Stimulated activated CD4-positive, alpha-beta T cell treated with anti-CD3 and anti-CD28 coated beads, Interleukin-4, amount 100 ng/mL, for 48 hours (primary cell): ENCODE results near the gene DYNLL2.
"Not testable (repeated sequence)": the region's sequence is repeated elsewhere in the genome, so short reads cannot be mapped to it uniquely, and the experiment has no call there.

Source experiments
- DNase-seq, 2 donors: peaks; one replicate each; pipeline ENCODE4 v3.0.0-alpha.2; 2020; ENCODE audit warnings: low read depth in 2 of 2

The DYNLL2 gene

DNA sequence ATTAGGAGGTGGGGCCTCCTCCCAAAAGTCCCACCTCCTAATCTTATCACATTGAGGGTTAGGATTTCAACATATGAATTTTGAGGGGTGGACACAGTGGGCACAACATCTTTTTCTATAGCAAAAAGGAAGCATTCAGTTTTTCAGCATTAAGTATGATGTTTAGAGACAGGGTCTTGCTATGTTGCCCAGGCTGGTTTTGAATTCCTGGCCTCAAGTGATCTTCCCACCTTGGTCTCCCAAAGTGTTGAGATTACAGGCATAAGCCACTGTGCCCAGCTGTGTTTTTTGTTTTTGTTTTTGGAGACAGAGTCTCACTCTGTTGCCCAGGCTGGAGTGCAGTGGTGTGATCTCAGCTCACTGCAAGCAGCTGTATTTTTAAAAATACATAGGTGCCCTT lies 18.7 kb downstream of the DYNLL2 start:
- DNase-seq: not testable (repeated sequence)

DNA sequence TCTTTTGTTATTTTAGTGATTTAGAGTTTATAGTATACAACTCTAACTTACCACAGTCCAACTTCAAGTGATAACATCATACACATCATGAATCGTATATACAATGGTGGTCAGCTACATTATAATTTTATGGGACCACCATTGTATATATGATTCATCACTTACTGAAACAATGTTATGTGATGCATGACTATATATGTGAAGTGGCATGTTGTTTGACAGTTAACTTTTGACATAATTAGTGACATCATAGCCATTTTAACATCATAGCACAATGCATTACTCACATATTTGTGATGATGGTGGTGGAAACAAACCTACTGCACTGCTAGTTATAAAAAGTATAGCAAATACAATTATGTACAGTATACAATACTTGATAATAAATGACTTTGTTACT lies 21.9 kb downstream of the DYNLL2 start:
- no peak for DNase-seq

DNA sequence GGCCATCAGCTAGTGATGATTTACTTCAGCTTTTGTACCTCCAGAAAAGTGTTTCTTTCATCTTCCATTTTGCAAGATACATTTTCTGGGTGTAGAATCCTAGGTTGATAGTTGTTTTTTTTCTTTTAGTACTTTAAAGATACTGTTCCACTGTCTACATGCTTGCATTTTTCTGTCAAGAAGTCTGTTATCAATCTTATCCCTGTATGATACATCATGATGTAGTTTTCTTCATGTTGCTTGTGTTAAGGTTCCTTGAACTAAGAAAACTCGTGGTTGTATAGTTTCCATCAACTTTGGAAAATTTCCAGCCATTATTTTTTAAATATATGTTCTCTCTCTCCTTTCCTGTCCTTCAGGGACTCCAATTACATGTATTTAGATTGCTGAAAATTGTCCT lies 24.1 kb downstream of the DYNLL2 start:
- no peak for DNase-seq

DNA sequence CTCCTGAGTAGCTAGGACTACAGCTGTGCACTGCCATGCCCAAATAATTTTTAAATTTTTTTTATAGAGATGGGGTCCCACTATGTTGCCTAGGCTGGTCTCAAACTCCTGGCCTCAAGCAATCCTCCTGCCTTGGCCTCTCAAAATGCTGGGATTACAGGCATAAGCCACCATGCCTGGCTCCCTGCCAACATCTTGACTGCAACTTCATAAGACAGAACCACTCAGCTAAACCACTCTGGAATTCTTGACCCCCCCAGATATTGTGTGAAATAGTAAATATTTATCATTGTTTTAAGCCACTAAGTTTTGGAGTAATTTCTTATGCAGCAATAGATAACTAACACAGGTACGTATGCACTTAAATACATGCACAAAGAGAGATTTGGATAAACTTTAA lies 26.0 kb downstream of the DYNLL2 start:
- no peak for DNase-seq

DNA sequence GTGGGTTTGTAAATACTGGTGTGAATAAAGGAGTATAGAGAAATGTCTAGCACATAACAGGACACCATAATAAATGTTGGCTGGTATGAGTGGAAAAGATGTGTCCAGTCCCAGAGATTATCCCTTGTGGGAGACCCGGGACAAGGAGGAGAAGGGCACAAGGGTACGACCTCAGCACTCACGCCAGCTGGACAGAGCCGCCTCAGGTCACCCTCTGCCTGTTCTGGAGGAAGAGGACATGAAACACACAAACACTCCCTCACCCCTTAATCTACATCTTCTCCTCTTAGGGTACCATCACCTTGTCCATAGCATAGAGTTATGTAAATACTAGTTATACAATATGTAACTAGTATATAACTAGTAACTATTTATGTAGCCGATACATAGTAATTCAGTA lies 26.8 kb downstream of the DYNLL2 start:
- no peak for DNase-seq

DNA sequence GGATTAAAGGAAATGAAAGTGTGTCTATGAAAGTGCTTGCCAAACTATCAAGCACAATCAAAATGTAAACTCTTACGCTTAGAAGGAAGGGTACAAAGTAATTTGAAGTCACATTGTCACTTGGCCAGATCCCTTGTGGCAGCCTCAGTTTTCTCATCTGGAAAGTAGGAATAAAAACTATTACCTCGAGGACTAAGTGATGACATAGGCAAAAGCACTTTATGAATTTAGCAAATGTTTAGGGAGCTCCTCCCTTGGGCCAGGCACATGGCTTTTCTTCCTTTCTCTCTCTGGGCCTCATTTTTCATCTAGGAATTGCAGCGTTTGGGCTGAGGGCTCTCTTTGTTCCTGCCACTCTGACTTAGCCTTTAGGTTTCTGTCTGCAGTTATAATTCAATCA lies 28.5 kb downstream of the DYNLL2 start:
- DNase-seq: no peak

DNA sequence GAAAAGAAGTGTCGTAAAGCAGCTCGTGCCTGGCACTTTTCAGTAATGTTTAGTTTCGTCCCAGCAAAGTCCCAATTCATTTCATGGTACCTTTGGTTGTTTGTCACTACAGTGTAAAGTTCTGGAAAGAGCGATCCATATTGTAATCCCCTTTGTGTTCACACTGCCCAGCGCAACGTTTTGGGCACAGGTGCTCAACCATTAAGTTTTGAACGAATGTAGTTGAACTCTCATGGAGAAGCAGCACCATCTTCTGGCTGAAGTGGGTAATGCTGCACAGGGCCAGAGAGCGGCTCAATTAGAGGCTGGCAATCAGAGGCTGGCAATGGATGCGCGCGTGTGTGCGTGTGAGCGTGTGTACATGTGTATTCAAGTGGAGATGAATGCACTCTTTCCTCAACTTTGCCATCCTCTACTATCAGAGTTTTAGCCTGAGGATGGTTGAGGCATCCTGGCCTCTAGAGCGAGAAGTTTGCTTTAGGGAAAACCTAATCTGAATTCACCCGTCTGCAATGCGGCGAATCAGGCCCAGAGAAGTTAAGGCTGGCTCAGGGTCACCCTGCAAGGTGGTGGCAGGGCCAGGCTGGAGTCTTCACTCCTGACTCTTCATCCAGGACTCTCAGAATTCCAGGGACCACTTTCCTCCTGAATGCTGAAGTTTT lies 29.9 kb downstream of the DYNLL2 start:
- DNase-seq: peak; percentile 74 to 88

DNA sequence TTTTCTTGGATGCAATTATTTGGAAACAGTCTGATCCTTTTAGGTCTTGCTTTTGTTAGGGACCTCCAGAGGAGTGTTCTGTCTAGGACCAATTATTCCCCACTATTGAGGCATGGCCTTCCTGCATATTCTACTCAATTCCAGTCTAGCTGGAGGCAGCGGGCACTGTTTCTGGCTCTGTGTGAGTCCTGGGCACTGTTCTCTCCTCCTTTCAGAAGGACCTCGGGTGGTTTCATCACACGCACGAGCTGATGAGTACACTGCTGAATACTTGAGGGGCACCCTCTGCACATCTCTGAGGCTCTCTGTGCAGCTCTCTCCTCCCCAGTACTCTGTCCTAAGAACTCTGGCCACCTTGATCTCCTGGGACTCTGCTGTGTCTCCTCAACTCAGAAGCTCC lies 30.7 kb downstream of the DYNLL2 start:
- no peak for DNase-seq

DNA sequence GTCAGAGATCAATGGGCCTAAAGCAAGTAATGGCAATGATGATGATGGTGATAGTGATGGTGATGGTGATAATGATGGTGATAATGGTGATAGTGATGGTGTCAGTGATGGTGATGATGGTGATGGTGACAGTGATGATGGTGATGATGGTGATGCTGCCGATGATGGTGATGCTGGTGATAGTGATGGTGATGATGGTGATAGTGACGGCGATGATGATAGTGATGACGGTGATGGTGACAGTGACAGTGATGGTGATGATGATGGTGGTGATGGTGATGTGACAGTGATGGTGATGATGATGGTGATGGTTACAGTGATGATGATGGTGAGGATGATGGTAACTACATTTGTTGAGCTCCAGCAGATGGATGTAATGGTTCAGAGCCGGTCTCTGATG lies 34.2 kb downstream of the DYNLL2 start:
- DNase-seq: no peak

DNA sequence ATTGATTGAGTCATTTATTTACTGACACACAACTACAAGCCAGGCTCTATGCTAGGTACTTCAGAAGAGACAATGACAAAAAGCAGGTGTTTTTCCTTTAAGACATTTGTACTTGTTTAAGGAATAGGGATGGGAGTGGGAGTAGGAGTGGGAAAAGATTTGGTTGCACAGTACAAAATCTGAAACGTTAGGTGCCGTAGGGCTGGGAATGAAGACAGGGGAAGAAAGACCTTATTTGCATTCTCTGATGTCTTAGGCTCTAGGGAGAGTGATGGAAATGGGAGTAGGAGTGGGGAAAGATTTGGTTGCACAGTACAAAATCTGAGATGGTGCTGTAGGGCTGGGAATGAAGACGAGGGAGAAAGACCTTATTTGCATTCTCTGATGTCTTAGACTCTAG lies 36.3 kb downstream of the DYNLL2 start:
- no peak for DNase-seq

DNA sequence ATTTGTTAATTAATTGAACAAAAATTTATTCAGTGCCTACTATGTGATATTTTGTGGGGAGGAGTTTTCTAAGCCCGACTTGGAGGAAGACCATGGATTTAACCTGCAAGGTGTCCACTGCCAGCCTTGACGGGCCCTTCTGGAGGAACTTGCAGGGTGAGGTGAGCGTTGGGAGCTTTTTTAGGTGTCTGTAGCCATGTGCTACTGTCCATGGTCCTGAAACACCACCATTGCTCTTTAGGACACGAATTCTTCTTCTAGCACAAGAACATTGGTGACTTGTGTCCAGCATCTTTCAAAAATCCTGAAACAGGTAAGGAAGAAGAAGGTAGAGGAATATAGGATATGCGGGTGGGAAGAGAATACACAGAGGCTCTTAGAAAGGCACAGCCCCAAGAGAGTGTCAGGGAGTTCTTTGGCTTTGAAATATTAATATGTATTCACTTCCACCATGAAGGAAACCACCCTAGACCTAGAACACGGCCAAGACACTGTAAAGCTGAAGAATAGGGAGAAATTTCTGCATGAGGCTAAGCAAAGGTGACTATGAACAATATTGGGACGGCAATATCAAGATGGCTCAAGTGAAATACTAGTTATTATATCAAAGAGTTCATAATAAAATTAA lies 37.1 kb downstream of the DYNLL2 start:
- peak; percentile 16 to 17 for DNase-seq

DNA sequence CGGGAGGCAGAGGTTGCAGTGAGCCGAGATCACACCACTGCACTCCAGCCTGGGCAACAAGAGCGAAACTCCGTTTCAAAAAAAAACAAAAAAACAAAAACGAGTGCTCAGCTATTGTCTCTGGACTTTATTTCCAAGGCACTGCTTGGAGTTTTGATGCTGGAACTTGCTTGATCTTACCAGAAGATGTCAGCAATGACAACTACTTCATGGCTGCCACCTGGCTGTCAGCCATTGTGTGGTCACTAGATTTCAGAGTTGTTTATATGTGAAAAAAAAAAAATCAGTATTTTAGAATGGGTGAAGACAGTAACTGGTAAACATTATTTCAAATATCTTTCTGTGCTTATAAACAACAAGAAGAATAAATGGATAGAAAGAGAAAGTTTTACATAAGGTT lies 38.7 kb downstream of the DYNLL2 start:
- DNase-seq: peak in 1 of 2 donors; percentile 4

DNA sequence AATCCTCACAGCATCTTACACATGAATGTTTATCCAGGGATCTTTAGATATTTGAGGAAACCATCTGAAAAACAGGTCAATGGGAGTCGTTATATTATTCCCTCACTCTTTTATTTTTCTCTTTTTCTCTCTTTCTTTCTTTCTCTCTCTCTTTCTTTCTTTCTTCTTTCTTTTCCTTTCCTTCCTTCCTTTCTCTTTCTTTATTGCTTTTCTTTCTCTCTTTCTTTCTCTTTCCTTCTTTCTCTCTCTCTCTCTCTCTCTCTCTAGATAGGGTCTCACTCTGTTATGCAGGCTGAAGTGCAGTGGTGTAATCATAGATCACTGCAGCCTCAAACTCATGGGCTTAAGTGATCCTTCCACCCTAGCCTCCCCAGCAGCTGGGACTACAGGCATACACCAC lies 44.6 kb downstream of the DYNLL2 start:
- no peak for DNase-seq

DNA sequence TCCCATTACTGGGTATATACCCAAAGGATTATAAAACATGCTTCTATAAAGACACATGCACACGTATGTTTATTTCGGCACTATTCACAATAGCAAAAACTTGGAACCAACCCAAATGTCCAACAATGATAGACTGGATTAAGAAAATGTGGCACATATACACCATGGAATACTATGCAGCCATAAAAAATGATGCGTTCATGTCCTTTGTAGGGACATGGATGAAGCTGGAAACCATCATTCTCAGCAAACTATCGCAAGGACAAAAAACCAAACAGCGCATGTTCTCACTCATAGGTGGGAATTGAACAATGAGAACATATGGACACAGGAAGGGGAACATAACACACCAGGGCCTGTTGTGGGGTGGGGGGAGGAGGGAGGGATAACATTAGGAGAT lies 49.5 kb downstream of the DYNLL2 start:
- not testable (repeated sequence) for DNase-seq

DNA sequence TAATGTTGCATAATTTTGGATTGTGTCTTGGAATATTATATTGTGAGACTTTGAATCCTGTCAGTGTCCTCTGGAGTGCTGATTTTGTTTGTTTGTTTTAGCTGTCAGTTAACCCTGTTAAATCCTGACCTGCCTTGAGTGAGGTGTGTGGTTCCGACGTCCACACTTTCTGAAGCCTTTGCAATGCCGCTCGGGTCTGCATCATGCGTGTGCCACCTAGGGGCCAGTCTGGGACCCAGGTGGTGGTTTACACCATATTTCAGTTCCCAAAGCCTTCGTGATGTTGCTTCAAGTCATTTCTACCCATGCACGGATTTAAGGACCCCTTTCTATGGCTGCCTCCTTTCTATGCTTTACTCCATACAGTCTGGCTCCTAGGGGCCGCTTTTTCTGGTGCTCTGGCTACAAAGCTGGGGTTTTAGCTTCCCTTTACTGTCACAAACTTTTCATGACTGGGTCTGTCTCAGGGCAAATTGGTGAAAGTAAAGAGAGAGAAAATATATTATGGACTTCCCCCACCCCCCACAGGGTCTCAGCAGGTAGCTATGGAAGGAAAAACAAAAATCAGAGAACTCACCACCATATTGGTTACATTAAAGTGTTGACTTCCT lies 53.6 kb downstream of the DYNLL2 start:
- no peak for DNase-seq

DNA sequence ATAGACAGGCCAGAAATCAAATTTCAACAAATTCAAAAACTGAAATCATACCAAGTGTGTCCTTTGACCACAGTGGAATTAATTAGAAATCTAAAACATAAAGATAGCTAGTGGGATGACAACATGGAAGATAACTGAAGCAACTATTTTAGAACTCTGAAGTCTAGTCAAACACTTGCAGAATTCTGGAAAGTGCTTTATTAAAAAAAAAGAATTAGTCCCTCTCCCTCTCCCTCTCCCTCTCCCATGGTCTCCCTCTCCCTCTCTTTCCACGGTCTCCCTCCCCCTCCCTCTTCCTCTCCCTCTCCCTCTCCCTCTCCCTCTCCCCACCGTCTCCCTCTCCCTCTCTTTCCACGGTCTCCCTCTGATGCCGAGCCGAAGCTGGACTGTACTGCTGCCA lies 58.3 kb downstream of the DYNLL2 start:
- DNase-seq: no peak

DNA sequence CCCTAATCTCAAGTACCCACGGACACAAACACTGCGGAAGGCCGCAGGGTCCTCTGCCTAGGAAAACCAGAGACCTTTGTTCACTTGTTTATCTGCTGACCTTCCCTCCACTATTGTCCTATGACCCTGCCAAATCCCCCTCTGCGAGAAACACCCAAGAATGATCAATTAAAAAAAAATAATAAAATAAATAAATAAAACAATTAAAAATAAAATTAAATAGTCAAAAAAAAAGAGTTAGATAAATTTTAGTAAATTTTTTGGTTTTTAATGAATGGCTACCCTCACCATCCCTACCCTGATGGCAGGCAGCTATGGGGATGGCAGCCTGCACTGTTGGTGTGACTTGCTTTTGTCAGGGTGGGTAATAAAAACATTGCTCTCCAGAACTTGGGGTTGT lies 60.1 kb downstream of the DYNLL2 start:
- not testable (repeated sequence) for DNase-seq

DNA sequence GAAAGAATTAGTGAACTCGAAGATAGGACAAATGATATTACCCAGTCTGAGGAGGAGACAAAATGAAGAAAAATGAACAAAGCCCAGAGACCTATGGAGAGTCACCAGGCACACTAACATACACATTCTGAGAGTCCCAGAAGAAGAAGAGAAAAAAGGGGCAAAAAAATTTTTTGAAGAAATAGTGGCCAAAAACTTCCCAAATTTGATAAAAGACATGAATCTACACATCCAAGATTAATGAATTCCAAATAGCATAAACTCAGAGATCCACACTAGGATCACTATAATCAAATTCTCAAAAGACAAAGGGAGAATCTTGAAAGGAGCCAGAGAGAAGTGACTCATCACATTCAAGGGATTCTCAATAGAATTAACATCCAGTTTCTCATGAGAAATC lies 61.6 kb downstream of the DYNLL2 start:
- DNase-seq: no peak
